ENCODE data around the gene PCIF1. TPM values are rescaled to one million over a fixed set of nuclear protein-coding genes. Genes with fewer than 3 reads are reported as not detected.

PCIF1 gene
- total RNA-seq, 1 experiment from 2014 or later: 26.8 TPM

DNA sequence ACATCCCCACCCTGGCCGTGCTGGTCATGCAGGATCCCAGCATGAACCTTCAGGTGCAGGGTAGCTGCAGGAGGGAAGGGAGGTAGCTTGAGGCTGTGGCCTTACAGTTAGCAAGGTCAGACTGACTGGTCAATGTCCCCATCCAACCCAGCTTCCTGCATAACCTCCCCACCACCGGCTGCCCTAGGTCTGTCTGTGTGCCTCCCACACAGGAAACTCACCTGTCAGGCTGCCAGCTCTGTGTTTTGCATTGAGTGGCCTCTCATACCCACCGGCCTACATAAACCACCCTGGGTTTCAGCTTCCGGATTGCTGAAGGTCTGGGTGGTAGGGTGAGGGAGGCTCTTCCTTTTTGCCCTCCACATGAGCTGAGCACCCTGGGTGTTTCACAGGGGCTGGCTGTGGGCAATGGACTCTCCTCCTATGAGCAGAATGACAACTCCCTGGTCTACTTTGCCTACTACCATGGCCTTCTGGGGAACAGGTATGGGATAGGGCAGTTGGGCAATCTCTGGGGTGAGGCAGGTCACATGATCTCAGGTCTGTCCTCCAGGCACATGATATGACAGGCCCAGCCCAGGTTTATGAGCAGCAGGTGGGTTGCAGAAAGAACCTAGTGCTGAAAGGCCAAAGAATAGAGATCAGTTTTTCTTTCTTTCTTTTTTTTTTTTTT lies 41.5 kb upstream of the PCIF1 start:
- Histone ChIP-seq H3K79me1 (ENCODE audit: insufficient read depth, low read depth, low read length, poor library complexity, severe bottlenecking) (no peaks in the 10 kb centered on the region), H2BK12ac (ENCODE audit: insufficient read length, low read depth, low read length) (no peak overlapping the region), H2BK20ac (ENCODE audit: low read depth, low read length, poor library complexity, severe bottlenecking) (no peak overlapping the region), H2BK15ac (ENCODE audit: low read depth, low read length) (no peak overlapping the region), H3K27ac (ENCODE audit: insufficient read length, low read depth, low read length) (no peak overlapping the region), H3K9me3 (ENCODE audit: control insufficient read depth, low read depth, low read length) (no peaks in the 10 kb centered on the region), H2BK120ac (ENCODE audit: low read depth, low read length, poor library complexity, severe bottlenecking) (no peak overlapping the region), H3K4ac (ENCODE audit: low read depth, low read length) (no peak overlapping the region), H2AK5ac (ENCODE audit: insufficient read length, low read length) (no peak overlapping the region), H3K9ac (ENCODE audit: extremely low read depth, insufficient read length, low read length) (no peak overlapping the region), H3K4me2 (ENCODE audit: insufficient read depth, insufficient read length, low read length) (no peak overlapping the region), H3K18ac (ENCODE audit: insufficient read length, low read depth, low read length) (no peak overlapping the region), H3K56ac (ENCODE audit: insufficient read length, low read depth, low read length) (no peak overlapping the region), H3T11ph (ENCODE audit: low read length) (no peak overlapping the region), H4K91ac (ENCODE audit: insufficient read length, low read depth, low read length) (no peak overlapping the region), H3K4me1 (ENCODE audit: insufficient read depth, low read length) (no peaks in the 10 kb centered on the region), H4K20me1 (ENCODE audit: control insufficient read depth, insufficient read depth, insufficient read length) (no peaks in the 10 kb centered on the region), H3K23me2 (ENCODE audit: insufficient read length, low read depth, low read length, poor library complexity, severe bottlenecking) (peaks cover 13% of the 10 kb centered on the region), H2AFZ (ENCODE audit: low read length) (no peak overlapping the region), H4K8ac (replicated peaks; ENCODE audit: insufficient read length, low read depth, low read length) (no peak overlapping the region), H3K14ac (ENCODE audit: insufficient read depth, low read length) (no peak overlapping the region), H3K23ac (ENCODE audit: insufficient read length, low read depth, low read length) (no peak overlapping the region), H3K27me3 (ENCODE audit: insufficient read depth, low read length) (no peaks in the 10 kb centered on the region), H3K79me2 (ENCODE audit: insufficient read depth, low read length) (no peaks in the 10 kb centered on the region), H4K5ac (ENCODE audit: insufficient read length, low read depth, low read length) (no peak overlapping the region), H2BK5ac (ENCODE audit: insufficient read length, low read length) (no peak overlapping the region)
- WGBS (ENCODE audit: extremely low coverage, insufficient read length, low lambda C conversion rate): no CpG with 5 or more reads among the region's 4 CpGs
- Mint-ChIP-seq H3K27ac (no peak overlapping the region), H3K4me3 (peak overlapping the region; percentile 85 to 92; a peak in 4 of 5 replicates), H3K27me3 (ENCODE audit: low read depth) (no peaks in the 10 kb centered on the region; the same call in 1 of the 2 replicates), H3K4me1 (peaks cover 5 to 14% of the 10 kb centered on the region in 2 experiments; a peak in 3 of 4 replicates), H3K36me3 (ENCODE audit: insufficient read depth in 1 of 3, low read depth in 3 of 3) (peaks cover 12 to 41% (median 34%) of the 10 kb centered on the region in 3 experiments), H3K9me3 (no peaks in the 10 kb centered on the region)
- no peak for DNase-seq
- TF ChIP-seq, protein P1, sequence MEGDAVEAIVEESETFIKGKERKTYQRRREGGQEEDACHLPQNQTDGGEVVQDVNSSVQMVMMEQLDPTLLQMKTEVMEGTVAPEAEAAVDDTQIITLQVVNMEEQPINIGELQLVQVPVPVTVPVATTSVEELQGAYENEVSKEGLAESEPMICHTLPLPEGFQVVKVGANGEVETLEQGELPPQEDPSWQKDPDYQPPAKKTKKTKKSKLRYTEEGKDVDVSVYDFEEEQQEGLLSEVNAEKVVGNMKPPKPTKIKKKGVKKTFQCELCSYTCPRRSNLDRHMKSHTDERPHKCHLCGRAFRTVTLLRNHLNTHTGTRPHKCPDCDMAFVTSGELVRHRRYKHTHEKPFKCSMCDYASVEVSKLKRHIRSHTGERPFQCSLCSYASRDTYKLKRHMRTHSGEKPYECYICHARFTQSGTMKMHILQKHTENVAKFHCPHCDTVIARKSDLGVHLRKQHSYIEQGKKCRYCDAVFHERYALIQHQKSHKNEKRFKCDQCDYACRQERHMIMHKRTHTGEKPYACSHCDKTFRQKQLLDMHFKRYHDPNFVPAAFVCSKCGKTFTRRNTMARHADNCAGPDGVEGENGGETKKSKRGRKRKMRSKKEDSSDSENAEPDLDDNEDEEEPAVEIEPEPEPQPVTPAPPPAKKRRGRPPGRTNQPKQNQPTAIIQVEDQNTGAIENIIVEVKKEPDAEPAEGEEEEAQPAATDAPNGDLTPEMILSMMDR (conservative IDR thresholded peaks at IDR 0.05): no peak
